C1 segment of cervical spinal cord (tissue), 14 donors: ENCODE results near the gene TPM2.

Experiments
- DNase-seq, 14 donors: peaks; one replicate each; lab custom pipeline; 2025; lab: John Stamatoyannopoulos, UW

Gene TPM2

DNA sequence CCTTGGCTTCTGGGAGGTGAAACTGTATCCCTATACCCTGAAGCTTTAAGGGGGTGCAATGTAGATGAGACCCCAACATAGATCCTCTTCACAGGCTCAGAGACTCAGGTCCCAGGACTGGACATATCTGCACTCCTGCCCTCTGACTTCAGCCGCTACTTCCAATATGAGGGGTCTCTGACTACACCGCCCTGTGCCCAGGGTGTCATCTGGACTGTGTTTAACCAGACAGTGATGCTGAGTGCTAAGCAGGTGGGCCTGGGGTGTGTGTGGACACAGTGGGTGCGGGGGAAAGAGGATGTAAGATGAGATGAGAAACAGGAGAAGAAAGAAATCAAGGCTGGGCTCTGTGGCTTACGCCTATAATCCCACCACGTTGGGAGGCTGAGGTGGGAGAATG lies 10.6 kb downstream of the TPM2 start:
- DNase-seq = no peak

GRCh38 chr9:35675732-35676392 lies 13.9 kb downstream of the TPM2 start:
- DNase-seq = peak in 2 of 14 donors; percentile 20 to 42

GRCh38 chr9:35675204-35675603 lies 14.5 kb downstream of the TPM2 start:
- peak in 1 of 14 donors; percentile 42 for DNase-seq

DNA sequence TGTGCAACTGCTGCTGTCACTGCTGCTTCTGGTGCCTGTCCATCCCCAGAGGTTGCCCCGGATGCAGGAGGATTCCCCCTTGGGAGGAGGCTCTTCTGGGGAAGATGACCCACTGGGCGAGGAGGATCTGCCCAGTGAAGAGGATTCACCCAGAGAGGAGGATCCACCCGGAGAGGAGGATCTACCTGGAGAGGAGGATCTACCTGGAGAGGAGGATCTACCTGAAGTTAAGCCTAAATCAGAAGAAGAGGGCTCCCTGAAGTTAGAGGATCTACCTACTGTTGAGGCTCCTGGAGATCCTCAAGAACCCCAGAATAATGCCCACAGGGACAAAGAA lies 15.7 kb downstream of the TPM2 start:
- DNase-seq = no peak

DNA sequence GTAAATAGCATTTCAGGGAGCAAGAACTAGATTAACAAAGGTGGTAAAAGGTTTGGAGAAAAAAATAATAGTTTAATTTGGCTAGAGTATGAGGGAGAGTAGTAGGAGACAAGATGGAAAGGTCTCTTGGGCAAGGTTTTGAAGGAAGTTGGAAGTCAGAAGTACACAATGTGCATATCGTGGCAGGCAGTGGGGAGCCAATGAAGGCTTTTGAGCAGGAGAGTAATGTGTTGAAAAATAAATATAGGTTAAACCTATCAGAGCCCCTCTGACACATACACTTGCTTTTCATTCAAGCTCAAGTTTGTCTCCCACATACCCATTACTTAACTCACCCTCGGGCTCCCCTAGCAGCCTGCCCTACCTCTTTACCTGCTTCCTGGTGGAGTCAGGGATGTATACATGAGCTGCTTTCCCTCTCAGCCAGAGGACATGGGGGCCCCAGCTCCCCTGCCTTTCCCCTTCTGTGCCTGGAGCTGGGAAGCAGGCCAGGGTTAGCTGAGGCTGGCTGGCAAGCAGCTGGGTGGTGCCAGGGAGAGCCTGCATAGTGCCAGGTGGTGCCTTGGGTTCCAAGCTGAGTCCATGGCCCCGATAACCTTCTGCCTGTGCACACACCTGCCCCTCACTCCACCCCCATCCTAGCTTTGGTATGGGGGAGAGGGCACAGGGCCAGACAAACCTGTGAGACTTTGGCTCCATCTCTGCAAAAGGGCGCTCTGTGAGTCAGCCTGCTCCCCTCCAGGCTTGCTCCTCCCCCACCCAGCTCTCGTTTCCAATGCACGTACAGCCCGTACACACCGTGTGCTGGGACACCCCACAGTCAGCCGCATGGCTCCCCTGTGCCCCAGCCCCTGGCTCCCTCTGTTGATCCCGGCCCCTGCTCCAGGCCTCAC lies 16.3 kb downstream of the TPM2 start, which contains the start of gene CA9:
Gene CA9, plus strand, starts transcription at position 797 of the 893 bp plus-strand sequence. Its CDS starts 32 bp downstream, at position 829.
- peak in 6 of 14 donors; percentile 13 to 98 (median 37) for DNase-seq

DNA sequence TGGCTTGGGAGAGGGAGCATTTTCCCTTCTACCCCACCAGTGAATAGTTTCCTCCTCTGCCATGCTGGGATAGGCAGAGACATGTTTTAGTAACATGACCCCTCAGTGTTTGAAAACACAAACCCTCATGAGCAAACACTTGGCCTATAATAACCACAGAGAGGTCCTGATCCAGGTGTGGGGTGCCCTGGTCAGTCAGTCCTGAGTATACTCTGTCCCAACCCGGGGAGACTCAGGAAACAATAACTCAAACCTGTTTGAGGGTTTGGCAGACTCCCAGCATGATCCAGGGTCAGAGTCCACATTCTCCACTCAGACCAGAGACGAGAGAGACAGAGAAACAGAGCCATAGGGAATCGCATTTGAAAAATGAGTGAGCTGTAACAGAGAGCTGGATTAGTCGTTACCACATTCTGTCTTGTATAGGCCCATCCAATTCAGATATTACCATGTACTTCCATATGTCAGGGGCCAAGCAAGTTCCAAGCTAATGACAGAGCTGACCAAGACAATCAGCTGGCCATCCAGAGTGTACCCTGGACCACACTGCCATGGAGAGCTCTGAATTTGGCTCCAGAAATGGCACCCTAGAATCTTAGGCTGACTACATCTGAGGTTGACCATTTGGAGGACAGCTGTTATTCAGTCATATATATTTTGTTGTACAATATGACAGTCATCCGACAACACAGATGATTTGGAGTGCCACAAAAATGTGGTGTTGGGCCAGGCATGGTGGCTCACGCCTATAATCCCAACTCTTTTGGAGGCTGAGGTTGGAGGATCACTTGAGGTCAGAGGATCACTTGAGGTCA lies 20.2 kb downstream of the TPM2 start:
- DNase-seq = no peak

- no peak for DNase-seq
Measured at GRCh38 chr9:35667939-35668338, 21.8 kb downstream of the TPM2 start.

DNA sequence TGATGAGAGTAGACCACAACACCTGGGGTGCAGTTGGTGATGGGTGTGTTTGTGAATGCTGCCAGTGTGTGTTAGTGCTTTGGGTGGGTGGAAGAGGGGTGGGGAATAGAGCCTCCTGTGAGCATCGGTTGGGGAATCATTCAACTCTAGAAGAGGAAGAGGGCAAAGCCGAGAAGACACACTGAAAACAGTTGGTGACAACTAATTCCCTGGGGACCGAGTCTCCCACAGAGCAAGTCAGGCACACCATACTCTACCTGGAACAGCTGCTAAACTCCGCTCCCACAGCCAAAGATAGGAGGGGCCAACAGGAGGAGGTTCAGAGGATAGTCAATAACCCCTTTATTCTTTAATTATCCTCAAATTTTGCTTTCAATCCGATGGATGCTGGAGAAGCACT lies 23.2 kb downstream of the TPM2 start:
- DNase-seq = no peak

GRCh38 chr9:35666045-35666444 lies 23.7 kb downstream of the TPM2 start:
- no peak for DNase-seq

DNA sequence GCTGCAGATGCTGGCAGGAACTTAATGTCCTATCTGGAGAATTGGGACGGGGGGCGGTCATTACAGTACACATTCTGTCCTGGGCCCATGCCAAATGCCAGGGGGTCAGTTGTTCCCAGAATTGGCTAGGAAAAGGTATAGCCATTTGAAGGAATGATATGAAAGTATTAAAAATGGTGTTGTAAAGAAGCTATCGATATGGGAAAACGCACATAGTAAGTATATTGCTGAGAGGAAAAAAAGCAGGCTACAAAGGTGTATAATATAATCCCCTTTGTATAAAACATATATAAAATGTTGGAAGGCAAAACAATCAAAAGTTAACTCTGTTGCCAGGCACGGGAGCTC lies 24.3 kb downstream of the TPM2 start:
- DNase-seq = no peak

DNA sequence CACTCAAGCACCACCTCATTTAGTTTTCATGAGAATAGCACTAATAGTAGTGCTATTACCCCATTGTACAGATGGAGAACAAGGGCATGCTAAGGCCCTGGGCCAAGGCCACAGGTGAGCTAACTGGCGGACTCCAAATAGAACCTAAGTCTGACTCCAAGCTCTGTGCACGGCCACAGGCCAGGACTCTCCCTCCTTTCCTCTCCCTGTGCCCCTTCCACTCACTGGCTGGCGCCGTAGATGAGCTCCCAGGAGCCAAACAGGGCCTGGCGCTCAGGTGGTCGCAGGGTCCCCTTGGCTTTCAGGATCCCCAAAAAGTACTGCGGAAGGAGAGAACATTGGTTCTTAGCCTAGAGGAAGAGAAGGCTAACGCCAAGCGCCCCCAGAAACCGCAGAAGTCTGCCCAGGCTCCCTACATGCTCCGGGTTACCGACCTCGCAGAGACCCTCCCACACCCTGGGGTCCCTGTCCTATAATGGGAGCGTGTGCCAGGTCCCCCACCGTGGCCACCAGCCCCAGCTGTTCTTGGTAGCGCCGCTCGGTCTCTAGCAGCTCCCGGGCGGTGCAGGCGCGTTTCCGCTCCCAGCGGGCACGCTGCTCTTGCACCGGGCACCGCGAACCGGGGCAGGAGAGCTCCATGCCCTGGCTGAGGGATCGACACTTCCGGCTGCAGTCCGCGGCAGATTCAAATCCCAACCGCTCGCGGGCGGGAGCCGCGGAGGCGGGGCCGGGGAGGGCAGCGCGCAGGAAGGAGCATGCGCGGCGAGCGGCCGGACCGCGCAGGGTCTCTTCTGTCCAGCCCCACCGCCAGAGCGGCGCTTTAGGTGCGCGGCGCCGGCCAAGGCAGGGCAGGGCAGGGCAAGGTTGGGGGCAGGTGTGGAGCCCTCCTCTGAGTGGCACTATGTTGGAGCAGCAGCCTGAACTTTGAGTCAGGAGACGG lies 24.9 kb downstream of the TPM2 start, which contains the start of gene ARHGEF39:
Gene ARHGEF39, minus strand, starts transcription at position 665 of the 940 bp plus-strand sequence. Its CDS starts 26 bp downstream, at position 639.
- peak in 11 of 14 donors; percentile 23 to 80 (median 56) for DNase-seq

DNA sequence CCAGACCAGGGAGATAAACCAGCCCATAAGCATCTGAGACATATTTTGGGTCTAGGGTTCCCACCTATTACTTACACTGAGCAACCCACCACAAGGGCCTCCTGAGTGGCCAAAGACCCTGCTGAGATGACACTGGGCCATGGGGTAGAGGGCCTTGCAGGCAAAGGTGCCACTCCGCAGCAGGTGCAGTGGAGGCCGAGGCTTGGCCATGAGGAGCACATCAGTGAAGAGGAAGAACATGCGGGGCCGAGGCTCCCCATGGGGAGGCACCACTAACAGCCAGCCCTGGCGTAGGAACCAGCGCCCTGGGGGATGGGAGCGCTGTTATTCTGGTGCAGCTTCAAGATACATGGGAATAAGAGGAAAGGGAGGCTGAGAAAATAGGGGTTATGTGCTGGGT lies 27.3 kb downstream of the TPM2 start:
- DNase-seq = no peak

GRCh38 chr9:35661756-35662350 lies 27.9 kb downstream of the TPM2 start:
- no peak for DNase-seq

DNA sequence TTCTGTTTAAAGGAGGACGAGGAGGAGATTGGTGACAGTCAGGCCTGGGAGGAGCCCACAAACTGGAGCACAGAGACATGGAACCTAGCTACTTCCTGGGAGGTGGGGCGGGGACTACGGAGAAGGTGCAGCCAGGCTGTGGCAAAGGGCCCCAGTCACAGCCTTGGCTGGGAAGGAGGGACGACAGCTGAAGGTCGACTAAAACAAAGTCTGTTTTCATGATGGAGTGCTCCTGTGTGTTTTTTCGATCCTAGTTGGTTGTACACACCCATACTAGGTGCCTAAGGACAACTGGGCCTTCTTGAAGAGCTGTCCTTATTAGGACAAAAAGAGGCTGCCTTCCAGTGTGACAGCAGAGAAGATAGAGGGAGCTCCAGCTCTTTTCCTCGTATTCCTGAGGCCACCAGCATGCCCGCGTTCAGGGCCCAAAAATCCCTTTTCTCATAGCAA lies 28.7 kb downstream of the TPM2 start:
- DNase-seq = peak in 1 of 14 donors; percentile 72

GRCh38 chr9:35659340-35659739 lies 30.4 kb downstream of the TPM2 start:
- DNase-seq = no peak

DNA sequence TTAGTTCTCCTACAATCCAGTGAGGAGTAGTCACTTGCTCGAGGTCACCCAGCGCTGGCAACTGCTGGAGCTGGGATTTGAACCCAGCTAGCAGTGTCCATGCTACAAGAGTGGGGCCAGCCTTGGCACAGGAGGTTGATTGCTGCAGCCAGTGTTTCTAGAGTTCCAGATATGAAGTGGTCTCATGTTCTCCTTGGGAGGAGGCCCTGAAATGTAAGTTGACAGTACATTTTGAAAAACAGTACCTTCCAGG lies 30.8 kb downstream of the TPM2 start:
- peak in 1 of 14 donors; percentile 57 for DNase-seq

- peak in 13 of 14 donors; percentile 31 to 96 (median 84) for DNase-seq
Measured at GRCh38 chr9:35658137-35658967, 31.4 kb downstream of the TPM2 start, which contains the start of gene CCDC107. Gene CCDC107, plus strand, starts transcription at chr9:35658292. Its CDS starts 88 bp downstream, at chr9:35658380.

GRCh38 chr9:35657546-35658136 lies 32.1 kb downstream of the TPM2 start, which contains the start of gene RMRP:
Gene RMRP, minus strand, starts transcription at chr9:35658019.
- DNase-seq = peak; percentile 40 to 99 (median 90)
